ENCODE results near the gene TACO1. TPM values are rescaled to one million over a fixed set of nuclear protein-coding genes. Genes with fewer than 3 reads are reported as not detected.

The TACO1 gene
- total and polyA plus RNA-seq, 2 experiments from 2014 or later = 15.4 to 19.9 TPM

GRCh38 chr17:63634816-63635215, 34.1 kb downstream of the TACO1 start:
- Histone ChIP-seq H3K27ac (ENCODE audit: low read depth) (no peak overlapping the region), H3K4me1 (ENCODE audit: insufficient read depth) (peaks cover 24% of the 10 kb centered on the region), H2AFZ (no peak overlapping the region), H3F3A (replicated peaks; ENCODE audit: low read depth) (no peaks in the 10 kb centered on the region), H3K9me2 (ENCODE audit: insufficient read depth) (no peaks in the 10 kb centered on the region), H3K36me3 (ENCODE audit: insufficient read depth) (no peaks in the 10 kb centered on the region), H3K79me2 (replicated peaks; ENCODE audit: insufficient read depth) (peaks cover 14% of the 10 kb centered on the region), H3K4me2 (no peak overlapping the region), H3K27me3 (ENCODE audit: insufficient read depth) (no peaks in the 10 kb centered on the region), H4K20me1 (replicated peaks; ENCODE audit: insufficient read depth) (peaks cover 10% of the 10 kb centered on the region; the same call in 1 of the 2 replicates), H3K4me3 (no peak overlapping the region)
- no peak for DNase-seq (ENCODE audit: low spot score)
- no peak for TF ChIP-seq EZH2 (IDR thresholded peaks at IDR 0.05; ENCODE audit: low read depth, unreplicated experiment)
- no peak for TF ChIP-seq STAT1 (IDR thresholded peaks at IDR 0.05; ENCODE audit: unreplicated experiment)
- TF ChIP-seq NANOG (IDR thresholded peaks at IDR 0.05; ENCODE audit: borderline replicate concordance) = no peak
- TF ChIP-seq CTCF (conservative IDR thresholded peaks at IDR 0.05; ENCODE audit: low read depth in 2 of 2) = no peak
- no peak for TF ChIP-seq JUNB (IDR thresholded peaks at IDR 0.05; ENCODE audit: unreplicated experiment)
- TF ChIP-seq REST (IDR thresholded peaks at IDR 0.05; ENCODE audit: unreplicated experiment) = no peak
- no peak for TF ChIP-seq ZNF331 (CRISPR knock-in tag; IDR thresholded peaks at IDR 0.05; ENCODE audit: low read depth)
- TF ChIP-seq CREB1 (CRISPR knock-in tag; IDR thresholded peaks at IDR 0.05; ENCODE audit: low read depth) = no peak
- no peak for TF ChIP-seq EZH2phosphoT487 (IDR thresholded peaks at IDR 0.05; ENCODE audit: unreplicated experiment)
- TF ChIP-seq POLR2AphosphoS5 (IDR thresholded peaks at IDR 0.05; ENCODE audit: low read depth) = no peak
- TF ChIP-seq ETS1 (IDR thresholded peaks at IDR 0.05) = no peak
- TF ChIP-seq ZNF114 (CRISPR knock-in tag; IDR thresholded peaks at IDR 0.05) = no peak
- no peak for TF ChIP-seq ZNF462 (CRISPR knock-in tag; IDR thresholded peaks at IDR 0.05)
- no peaks in the 10 kb centered on the region for H3K9me3 Mint-ChIP-seq
- no peak for ATAC-seq
- peaks cover 8% of the 10 kb centered on the region; the same call in 2 of the 3 replicates for H3K36me3 Mint-ChIP-seq (ENCODE audit: low read depth)
- H3K27me3 Mint-ChIP-seq (ENCODE audit: insufficient read depth, low read depth, poor library complexity) = peaks cover 1% of the 10 kb centered on the region
- no peak overlapping the region for H3K4me3 Mint-ChIP-seq
- H3K27ac Mint-ChIP-seq = no peak overlapping the region
- peaks cover 23% of the 10 kb centered on the region for H3K4me1 Mint-ChIP-seq

All from GM23338 (cell line).